HEK293 (cell line): ENCODE results near the gene RCAN2.

Experiments used
- CTCF ChIA-PET: fragments of 350-600 bp; formaldehyde crosslinking; extraction: SDS; loops from one replicate; lab custom pipeline; 2021; ENCODE audit warnings: antibody characterized with exemption; lab: Yijun Ruan, JAX
- POLR2A ChIA-PET: fragments of 300-600 bp; formaldehyde crosslinking; extraction: SDS; loops from one replicate; lab custom pipeline; 2020; ENCODE audit warnings: antibody characterized with exemption, inconsistent platforms; lab: Yijun Ruan, JAX
- H3K27ac ChIP-seq: fragments of 200-500 bp; sonication (Bioruptor generic); 2 replicates; pipeline ENCODE4 v1.5.1; 2014; ENCODE audit warnings: low read depth, low read length, control low read depth, inconsistent platforms; ENCODE audit errors: extremely low read depth
- H3K36me3 ChIP-seq, 2 experiments: fragments of 200-500 bp in 1 of 2; sonication (Bioruptor generic) in 1 of 2; 1 replicate in 1 of 2; 2 replicates in 1 of 2; pipeline ENCODE4 v1.5.1; 2014 to 2017; ENCODE audit warnings: inconsistent platforms in 2 of 2, low read length in 2 of 2; ENCODE audit not compliant: control insufficient read depth in 2 of 2, insufficient read depth in 1 of 2
- H3K4me1 ChIP-seq: fragments of 200-500 bp; sonication (Bioruptor generic); 2 replicates; pipeline ENCODE4 v1.5.1; 2014; ENCODE audit warnings: mild to moderate bottlenecking, low read length, inconsistent platforms; ENCODE audit not compliant: control insufficient read depth, insufficient read depth
- H3K4me3 ChIP-seq: 2 replicates; pipeline ENCODE4 v1.5.1; 2011; ENCODE audit warnings: low read depth, mild to moderate bottlenecking, control low read depth, low read length, moderate library complexity
- H3K9me3 ChIP-seq: fragments of 200-500 bp; sonication (Bioruptor generic); 2 replicates; pipeline ENCODE4 v1.5.1; 2014; ENCODE audit warnings: low read depth, low read length, inconsistent platforms; ENCODE audit not compliant: control insufficient read depth, insufficient read depth
- GFI1B ChIP-seq: fragments of 450-650 bp; formaldehyde crosslinking; IDR thresholded peaks from 2 replicates; pipeline ENCODE4 v1.5.1; 2016; ENCODE audit warnings: missing biosample characterization, missing genetic modification characterization
- HOXC10 ChIP-seq: sonication (generic); formaldehyde crosslinking; IDR thresholded peaks from 2 replicates; pipeline ENCODE4 v1.8.1; 2023; ENCODE audit warnings: mild to moderate bottlenecking, missing genetic modification reagents
- KLF10 ChIP-seq: fragments of 450-650 bp; IDR thresholded peaks from 2 replicates; pipeline ENCODE4 v1.5.1; 2018; ENCODE audit warnings: missing biosample characterization, mild to moderate bottlenecking, missing genetic modification characterization
- KLF7 ChIP-seq: fragments of 450-650 bp; formaldehyde crosslinking; IDR thresholded peaks from 2 replicates; pipeline ENCODE4 v1.5.1; 2016; ENCODE audit warnings: missing biosample characterization, missing genetic modification characterization, borderline replicate concordance
- OSR2 ChIP-seq: fragments of 450-650 bp; formaldehyde crosslinking; IDR thresholded peaks from 2 replicates; pipeline ENCODE4 v1.5.1; 2016; ENCODE audit warnings: missing biosample characterization, missing genetic modification characterization
- RBAK ChIP-seq: fragments of 450-650 bp; formaldehyde crosslinking; IDR thresholded peaks from 2 replicates; pipeline ENCODE4 v1.5.1; 2016; ENCODE audit warnings: missing biosample characterization, missing genetic modification characterization
- SP2 ChIP-seq: fragments of 450-650 bp; formaldehyde crosslinking; IDR thresholded peaks from 2 replicates; pipeline ENCODE4 v1.5.1; 2016; ENCODE audit warnings: missing biosample characterization, missing genetic modification characterization
- ZBTB8A ChIP-seq: fragments of 450-650 bp; formaldehyde crosslinking; IDR thresholded peaks from 2 replicates; pipeline ENCODE4 v1.5.1; 2016; ENCODE audit warnings: missing biosample characterization, missing genetic modification characterization
- ZFP37 ChIP-seq: fragments of 450-650 bp; formaldehyde crosslinking; IDR thresholded peaks from 2 replicates; pipeline ENCODE4 v1.5.1; 2016; ENCODE audit warnings: missing biosample characterization, missing genetic modification characterization
- ZIC2 ChIP-seq: fragments of 450-650 bp; formaldehyde crosslinking; IDR thresholded peaks from 2 replicates; pipeline ENCODE4 v1.5.1; 2016; ENCODE audit warnings: missing biosample characterization, missing genetic modification characterization
- ZNF10 ChIP-seq: fragments of 450-650 bp; formaldehyde crosslinking; IDR thresholded peaks from 2 replicates; pipeline ENCODE4 v1.5.1; 2017; ENCODE audit warnings: missing biosample characterization, missing genetic modification characterization
- ZNF211 ChIP-seq: fragments of 450-650 bp; formaldehyde crosslinking; IDR thresholded peaks from 2 replicates; pipeline ENCODE4 v1.5.1; 2016; ENCODE audit warnings: low read depth, missing biosample characterization, missing genetic modification characterization
- ZNF23 ChIP-seq: fragments of 450-650 bp; formaldehyde crosslinking; IDR thresholded peaks from 2 replicates; pipeline ENCODE4 v1.5.1; 2016; ENCODE audit warnings: missing biosample characterization, missing genetic modification characterization, borderline replicate concordance
- ZNF266 ChIP-seq: fragments of 450-650 bp; formaldehyde crosslinking; IDR thresholded peaks from 2 replicates; pipeline ENCODE4 v1.5.1; 2016; ENCODE audit warnings: missing biosample characterization, missing genetic modification characterization, low read depth
- ZNF302 ChIP-seq: fragments of 450-650 bp; formaldehyde crosslinking; IDR thresholded peaks from 2 replicates; pipeline ENCODE4 v1.5.1; 2016; ENCODE audit warnings: missing biosample characterization, missing genetic modification characterization, low read depth
- ZNF335 ChIP-seq: fragments of 450-650 bp; formaldehyde crosslinking; conservative IDR thresholded peaks from 2 replicates; pipeline ENCODE4 v1.5.1; 2016; ENCODE audit warnings: missing biosample characterization, missing genetic modification characterization
- ZNF350 ChIP-seq: fragments of 450-650 bp; formaldehyde crosslinking; IDR thresholded peaks from 2 replicates; pipeline ENCODE4 v1.5.0; 2017; ENCODE audit warnings: missing biosample characterization, mild to moderate bottlenecking, missing genetic modification characterization
- ZNF473 ChIP-seq: fragments of 450-650 bp; formaldehyde crosslinking; IDR thresholded peaks from 2 replicates; pipeline ENCODE4 v1.5.1; 2017; ENCODE audit warnings: missing biosample characterization, missing genetic modification characterization
- ZNF629 ChIP-seq: fragments of 450-650 bp; formaldehyde crosslinking; IDR thresholded peaks from 2 replicates; pipeline ENCODE4 v1.5.1; 2017; ENCODE audit warnings: missing biosample characterization, missing genetic modification characterization
- ZNF707 ChIP-seq: fragments of 450-650 bp; formaldehyde crosslinking; IDR thresholded peaks from 2 replicates; pipeline ENCODE4 v1.5.1; 2016; ENCODE audit warnings: missing biosample characterization, missing genetic modification characterization
- ZSCAN16 ChIP-seq: fragments of 450-650 bp; formaldehyde crosslinking; IDR thresholded peaks from 2 replicates; pipeline ENCODE4 v1.5.1; 2016; ENCODE audit warnings: missing biosample characterization, missing genetic modification characterization
- TF ChIP-seq, protein P1 (sequence below): fragments of 450-650 bp; formaldehyde crosslinking; IDR thresholded peaks from 2 replicates; pipeline ENCODE4 v1.5.1; 2016; ENCODE audit warnings: missing biosample characterization, missing genetic modification characterization
- TF ChIP-seq, protein P2 (sequence below): fragments of 450-650 bp; formaldehyde crosslinking; IDR thresholded peaks from 2 replicates; pipeline ENCODE4 v1.5.1; 2016; ENCODE audit warnings: missing biosample characterization, missing genetic modification characterization
- TF ChIP-seq, protein P3 (sequence below): fragments of 450-650 bp; formaldehyde crosslinking; IDR thresholded peaks from 2 replicates; pipeline ENCODE4 v1.5.1; 2017; ENCODE audit warnings: missing biosample characterization, missing genetic modification characterization
- TF ChIP-seq, protein P4 (sequence below): fragments of 450-650 bp; formaldehyde crosslinking; IDR thresholded peaks from 2 replicates; pipeline ENCODE4 v1.5.1; 2016; ENCODE audit warnings: missing biosample characterization, missing genetic modification characterization
- TF ChIP-seq, protein P5 (sequence below): fragments of 450-650 bp; formaldehyde crosslinking; IDR thresholded peaks from 2 replicates; pipeline ENCODE4 v1.5.1; 2016; ENCODE audit warnings: missing biosample characterization, missing genetic modification characterization

The RCAN2 gene

DNA sequence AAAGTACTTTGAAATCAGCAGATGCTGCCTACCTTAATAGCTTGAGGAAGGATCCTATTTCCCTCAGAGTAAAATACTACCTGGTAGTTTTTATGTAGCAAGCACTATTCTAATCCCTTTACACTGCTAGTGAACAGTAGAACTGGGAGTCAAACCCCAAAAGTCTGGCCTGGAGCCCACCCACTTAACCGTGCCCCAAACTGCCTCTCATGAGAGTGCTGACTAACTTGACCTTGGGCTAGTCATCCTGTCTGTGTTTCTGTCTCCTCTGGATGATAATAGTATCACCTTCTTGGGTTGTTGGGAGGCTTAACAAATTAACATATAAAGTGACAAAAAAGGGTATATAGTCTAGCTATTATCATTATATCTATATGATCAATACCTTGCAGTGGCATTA is 140.5 kb downstream of the RCAN2 start (continued):
- TF ChIP-seq, protein P1, sequence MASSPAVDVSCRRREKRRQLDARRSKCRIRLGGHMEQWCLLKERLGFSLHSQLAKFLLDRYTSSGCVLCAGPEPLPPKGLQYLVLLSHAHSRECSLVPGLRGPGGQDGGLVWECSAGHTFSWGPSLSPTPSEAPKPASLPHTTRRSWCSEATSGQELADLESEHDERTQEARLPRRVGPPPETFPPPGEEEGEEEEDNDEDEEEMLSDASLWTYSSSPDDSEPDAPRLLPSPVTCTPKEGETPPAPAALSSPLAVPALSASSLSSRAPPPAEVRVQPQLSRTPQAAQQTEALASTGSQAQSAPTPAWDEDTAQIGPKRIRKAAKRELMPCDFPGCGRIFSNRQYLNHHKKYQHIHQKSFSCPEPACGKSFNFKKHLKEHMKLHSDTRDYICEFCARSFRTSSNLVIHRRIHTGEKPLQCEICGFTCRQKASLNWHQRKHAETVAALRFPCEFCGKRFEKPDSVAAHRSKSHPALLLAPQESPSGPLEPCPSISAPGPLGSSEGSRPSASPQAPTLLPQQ (tag by site-specific recombination): no peak
- TF ChIP-seq GFI1B (tag by site-specific recombination) (no peak), ZNF629 (tag by site-specific recombination) (no peak), RBAK (tag by site-specific recombination) (no peak), SP2 (tag by site-specific recombination) (no peak)

DNA sequence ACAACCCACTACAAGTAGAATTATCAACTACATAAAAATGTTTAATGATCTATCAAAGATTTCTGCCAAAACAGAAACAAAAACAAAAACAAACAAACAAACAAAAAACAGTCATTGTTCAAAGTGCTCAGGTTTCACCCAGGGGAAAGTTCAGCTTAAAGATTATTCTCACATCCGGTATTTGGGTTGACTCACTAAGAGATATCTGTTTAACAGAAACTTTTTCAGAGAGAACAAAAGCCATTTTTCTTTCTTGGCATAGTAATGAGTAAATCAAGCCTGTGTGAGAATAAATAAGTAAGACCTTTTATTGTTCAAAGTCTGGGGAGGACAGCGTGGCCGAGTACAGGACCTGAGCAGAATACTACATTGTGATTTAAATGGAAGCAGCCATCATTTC is 143.6 kb downstream of the RCAN2 start:
- CTCF ChIA-PET: no interaction called here
- H3K9me3 ChIP-seq: no peaks in the 10 kb centered on the region
- POLR2A ChIA-PET: no interaction called here

DNA sequence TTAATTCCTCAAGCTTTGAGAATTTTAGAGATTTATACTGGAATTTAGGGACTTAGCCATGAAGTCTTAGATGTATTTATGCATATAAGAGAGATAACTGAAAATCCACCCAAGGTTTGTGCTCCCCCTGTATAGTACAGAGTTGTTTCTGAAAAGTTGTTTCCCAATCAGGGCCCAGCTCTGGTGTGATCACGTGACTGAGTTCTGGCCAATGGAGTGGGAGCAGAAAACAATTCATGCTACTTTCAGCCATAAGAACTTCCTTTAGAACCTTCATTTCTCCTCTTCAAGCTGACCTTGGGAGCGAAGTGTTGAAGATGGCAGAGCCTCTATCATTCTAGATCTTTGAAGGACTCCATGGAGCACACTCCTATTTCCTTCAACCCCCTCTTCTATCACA is 151.0 kb downstream of the RCAN2 start:
- POLR2A ChIA-PET: no interaction called here
- TF ChIP-seq ZSCAN16 (tag by site-specific recombination): no peak
- TF ChIP-seq HOXC10: no peak
- TF ChIP-seq KLF10 (tag by site-specific recombination): no peak
- no peak for TF ChIP-seq ZNF266 (tag by site-specific recombination)
- no peak for TF ChIP-seq ZNF302 (tag by site-specific recombination)
- TF ChIP-seq, protein P2, sequence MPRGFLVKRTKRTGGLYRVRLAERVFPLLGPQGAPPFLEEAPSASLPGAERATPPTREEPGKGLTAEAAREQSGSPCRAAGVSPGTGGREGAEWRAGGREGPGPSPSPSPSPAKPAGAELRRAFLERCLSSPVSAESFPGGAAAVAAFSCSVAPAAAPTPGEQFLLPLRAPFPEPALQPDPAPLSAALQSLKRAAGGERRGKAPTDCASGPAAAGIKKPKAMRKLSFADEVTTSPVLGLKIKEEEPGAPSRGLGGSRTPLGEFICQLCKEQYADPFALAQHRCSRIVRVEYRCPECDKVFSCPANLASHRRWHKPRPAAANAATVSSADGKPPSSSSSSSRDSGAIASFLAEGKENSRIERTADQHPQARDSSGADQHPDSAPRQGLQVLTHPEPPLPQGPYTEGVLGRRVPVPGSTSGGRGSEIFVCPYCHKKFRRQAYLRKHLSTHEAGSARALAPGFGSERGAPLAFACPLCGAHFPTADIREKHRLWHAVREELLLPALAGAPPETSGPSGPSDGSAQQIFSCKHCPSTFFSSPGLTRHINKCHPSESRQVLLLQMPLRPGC (tag by site-specific recombination): no peak
- TF ChIP-seq, protein P3, sequence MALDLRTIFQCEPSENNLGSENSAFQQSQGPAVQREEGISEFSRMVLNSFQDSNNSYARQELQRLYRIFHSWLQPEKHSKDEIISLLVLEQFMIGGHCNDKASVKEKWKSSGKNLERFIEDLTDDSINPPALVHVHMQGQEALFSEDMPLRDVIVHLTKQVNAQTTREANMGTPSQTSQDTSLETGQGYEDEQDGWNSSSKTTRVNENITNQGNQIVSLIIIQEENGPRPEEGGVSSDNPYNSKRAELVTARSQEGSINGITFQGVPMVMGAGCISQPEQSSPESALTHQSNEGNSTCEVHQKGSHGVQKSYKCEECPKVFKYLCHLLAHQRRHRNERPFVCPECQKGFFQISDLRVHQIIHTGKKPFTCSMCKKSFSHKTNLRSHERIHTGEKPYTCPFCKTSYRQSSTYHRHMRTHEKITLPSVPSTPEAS (tag by site-specific recombination): no peak
- TF ChIP-seq OSR2 (tag by site-specific recombination): no peak
- no peak for TF ChIP-seq ZNF707 (tag by site-specific recombination)
- TF ChIP-seq ZFP37 (tag by site-specific recombination): no peak
- no peak for TF ChIP-seq ZIC2 (tag by site-specific recombination)
- TF ChIP-seq ZNF335: no peak
- TF ChIP-seq ZNF23 (tag by site-specific recombination): no peak
- TF ChIP-seq ZNF350 (tag by site-specific recombination): no peak
- no peak for TF ChIP-seq ZNF473 (tag by site-specific recombination)
- no peak for TF ChIP-seq ZBTB8A
- TF ChIP-seq, protein P4, sequence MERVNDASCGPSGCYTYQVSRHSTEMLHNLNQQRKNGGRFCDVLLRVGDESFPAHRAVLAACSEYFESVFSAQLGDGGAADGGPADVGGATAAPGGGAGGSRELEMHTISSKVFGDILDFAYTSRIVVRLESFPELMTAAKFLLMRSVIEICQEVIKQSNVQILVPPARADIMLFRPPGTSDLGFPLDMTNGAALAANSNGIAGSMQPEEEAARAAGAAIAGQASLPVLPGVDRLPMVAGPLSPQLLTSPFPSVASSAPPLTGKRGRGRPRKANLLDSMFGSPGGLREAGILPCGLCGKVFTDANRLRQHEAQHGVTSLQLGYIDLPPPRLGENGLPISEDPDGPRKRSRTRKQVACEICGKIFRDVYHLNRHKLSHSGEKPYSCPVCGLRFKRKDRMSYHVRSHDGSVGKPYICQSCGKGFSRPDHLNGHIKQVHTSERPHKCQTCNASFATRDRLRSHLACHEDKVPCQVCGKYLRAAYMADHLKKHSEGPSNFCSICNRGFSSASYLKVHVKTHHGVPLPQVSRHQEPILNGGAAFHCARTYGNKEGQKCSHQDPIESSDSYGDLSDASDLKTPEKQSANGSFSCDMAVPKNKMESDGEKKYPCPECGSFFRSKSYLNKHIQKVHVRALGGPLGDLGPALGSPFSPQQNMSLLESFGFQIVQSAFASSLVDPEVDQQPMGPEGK (tag by site-specific recombination): no peak
- no peak for TF ChIP-seq KLF7 (tag by site-specific recombination)
- TF ChIP-seq, protein P5, sequence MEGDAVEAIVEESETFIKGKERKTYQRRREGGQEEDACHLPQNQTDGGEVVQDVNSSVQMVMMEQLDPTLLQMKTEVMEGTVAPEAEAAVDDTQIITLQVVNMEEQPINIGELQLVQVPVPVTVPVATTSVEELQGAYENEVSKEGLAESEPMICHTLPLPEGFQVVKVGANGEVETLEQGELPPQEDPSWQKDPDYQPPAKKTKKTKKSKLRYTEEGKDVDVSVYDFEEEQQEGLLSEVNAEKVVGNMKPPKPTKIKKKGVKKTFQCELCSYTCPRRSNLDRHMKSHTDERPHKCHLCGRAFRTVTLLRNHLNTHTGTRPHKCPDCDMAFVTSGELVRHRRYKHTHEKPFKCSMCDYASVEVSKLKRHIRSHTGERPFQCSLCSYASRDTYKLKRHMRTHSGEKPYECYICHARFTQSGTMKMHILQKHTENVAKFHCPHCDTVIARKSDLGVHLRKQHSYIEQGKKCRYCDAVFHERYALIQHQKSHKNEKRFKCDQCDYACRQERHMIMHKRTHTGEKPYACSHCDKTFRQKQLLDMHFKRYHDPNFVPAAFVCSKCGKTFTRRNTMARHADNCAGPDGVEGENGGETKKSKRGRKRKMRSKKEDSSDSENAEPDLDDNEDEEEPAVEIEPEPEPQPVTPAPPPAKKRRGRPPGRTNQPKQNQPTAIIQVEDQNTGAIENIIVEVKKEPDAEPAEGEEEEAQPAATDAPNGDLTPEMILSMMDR (tag by site-specific recombination): no peak
- no peak for TF ChIP-seq ZNF211 (tag by site-specific recombination)
- Histone ChIP-seq H3K4me1 (no peaks in the 10 kb centered on the region), H3K9me3 (no peaks in the 10 kb centered on the region), H3K4me3 (no peak overlapping the region), H3K36me3 (no peaks in the 10 kb centered on the region), H3K27ac (no peak overlapping the region)
- CTCF ChIA-PET: no interaction called here

More for the DNA sequence above, 143.6 kb downstream of the RCAN2 start:
- Histone ChIP-seq H3K36me3 (no peaks in the 10 kb centered on the region), H3K4me1 (no peaks in the 10 kb centered on the region; the same call in 1 of the 2 replicates), H3K4me3 (no peak overlapping the region), H3K27ac (no peak overlapping the region)
- TF ChIP-seq ZNF10: no peak
